A172 (cell line): Measurements from ENCODE around the gene KMT2C. TPM values are rescaled to one million over a fixed set of nuclear protein-coding genes. Genes with fewer than 3 reads are reported as not detected.

Experiments used
- DNase-seq: peaks from one replicate; pipeline ENCODE4 v3.0.0-alpha.2; 2015; ENCODE audit warnings: low spot score
- total RNA-seq: library from RNA; depleted of rRNA; stranded (reverse); fragments of >200 nt; shearing (Covaris generic); gene quantifications from 2 replicates; pipeline ENCODE4 v1.2.3, GENCODE V29; 2014

KMT2C gene
- total RNA-seq, 1 experiment from 2014 or later: 9.5 TPM

- no peak for DNase-seq
These were observed 232.7 kb downstream of the KMT2C start for GRCh38 chr7:152203095-152203494.

- DNase-seq: peak; percentile 1
These were observed 233.7 kb downstream of the KMT2C start for GRCh38 chr7:152202056-152202455.

- no peak for DNase-seq
These were observed 235.4 kb downstream of the KMT2C start for GRCh38 chr7:152200395-152200794.

- no peak for DNase-seq
These were observed 239.4 kb downstream of the KMT2C start for GRCh38 chr7:152196391-152196790.

DNA sequence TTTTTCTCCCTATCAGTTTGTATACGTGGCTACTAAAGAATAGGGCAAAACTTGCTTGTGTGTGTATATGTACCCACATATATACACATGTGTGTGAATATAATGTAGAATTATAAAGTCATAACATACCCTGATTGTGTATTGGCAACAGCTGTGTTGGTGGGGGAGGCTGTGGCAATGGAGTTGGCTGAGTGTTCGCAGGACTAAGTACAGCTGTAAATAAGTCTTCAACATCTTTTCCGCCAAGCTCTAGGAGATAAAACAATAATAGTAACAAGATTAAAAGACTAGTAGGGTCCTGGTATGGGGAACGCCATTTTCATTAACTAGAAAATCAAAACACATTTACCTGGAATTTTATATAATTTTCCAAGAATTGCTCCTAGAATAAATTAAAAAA is 241.9 kb downstream of the KMT2C start:
- no peak for DNase-seq

GRCh38 chr7:152189061-152189460 is 246.7 kb downstream of the KMT2C start:
- DNase-seq: no peak

DNA sequence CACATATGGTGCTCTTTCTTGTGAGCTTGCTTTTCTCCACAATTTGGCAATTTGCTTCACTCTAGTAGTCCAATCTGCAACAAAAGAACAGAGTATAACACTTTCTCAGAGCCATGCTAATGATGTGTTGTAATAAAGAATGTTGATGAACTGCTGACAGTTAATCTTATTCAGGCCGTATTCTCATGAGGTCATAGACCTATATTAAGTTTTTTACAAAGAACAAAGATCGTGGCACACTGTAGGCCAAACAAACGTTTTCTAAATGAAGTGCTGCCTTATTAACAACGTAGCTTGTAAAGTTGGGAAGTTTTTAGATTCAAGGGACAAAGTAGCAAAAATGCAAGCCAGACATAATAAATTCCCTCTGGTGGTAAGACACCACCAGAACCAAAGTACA is 250.2 kb downstream of the KMT2C start:
- no peak for DNase-seq

- DNase-seq: no peak
These were observed 255.2 kb downstream of the KMT2C start for GRCh38 chr7:152180587-152180986.

- DNase-seq: no peak
These were observed 255.8 kb downstream of the KMT2C start for GRCh38 chr7:152180048-152180447.

DNA sequence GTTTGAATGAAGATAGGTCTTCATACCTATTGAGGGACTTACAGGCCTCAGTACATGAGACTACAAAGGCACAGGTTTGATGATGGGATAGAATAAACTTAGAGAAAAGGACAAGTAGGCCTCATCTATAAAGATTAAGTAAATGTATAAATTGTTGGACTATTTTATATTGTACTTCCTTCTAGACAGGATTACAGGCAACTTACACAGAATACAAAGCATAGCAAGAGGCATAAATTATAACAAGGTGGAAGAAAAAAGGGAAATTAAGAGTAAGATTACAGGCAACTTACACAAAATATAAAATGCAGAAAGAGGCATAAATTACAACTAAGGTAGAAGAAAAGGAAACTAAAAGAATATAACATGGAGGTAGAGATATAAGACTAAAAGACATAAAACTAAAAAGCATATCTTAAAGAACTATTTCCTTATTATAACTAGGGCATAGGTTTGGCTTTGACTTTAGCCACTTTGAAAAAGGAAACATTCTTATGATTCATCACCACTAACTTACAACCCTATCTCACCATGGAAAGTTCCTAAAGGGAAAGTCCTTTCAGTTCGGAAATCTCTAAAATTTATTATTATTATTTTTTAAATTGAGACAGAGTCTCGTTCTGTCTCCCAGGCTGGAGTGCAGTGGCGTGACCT is 257.3 kb downstream of the KMT2C start:
- DNase-seq: no peak

DNA sequence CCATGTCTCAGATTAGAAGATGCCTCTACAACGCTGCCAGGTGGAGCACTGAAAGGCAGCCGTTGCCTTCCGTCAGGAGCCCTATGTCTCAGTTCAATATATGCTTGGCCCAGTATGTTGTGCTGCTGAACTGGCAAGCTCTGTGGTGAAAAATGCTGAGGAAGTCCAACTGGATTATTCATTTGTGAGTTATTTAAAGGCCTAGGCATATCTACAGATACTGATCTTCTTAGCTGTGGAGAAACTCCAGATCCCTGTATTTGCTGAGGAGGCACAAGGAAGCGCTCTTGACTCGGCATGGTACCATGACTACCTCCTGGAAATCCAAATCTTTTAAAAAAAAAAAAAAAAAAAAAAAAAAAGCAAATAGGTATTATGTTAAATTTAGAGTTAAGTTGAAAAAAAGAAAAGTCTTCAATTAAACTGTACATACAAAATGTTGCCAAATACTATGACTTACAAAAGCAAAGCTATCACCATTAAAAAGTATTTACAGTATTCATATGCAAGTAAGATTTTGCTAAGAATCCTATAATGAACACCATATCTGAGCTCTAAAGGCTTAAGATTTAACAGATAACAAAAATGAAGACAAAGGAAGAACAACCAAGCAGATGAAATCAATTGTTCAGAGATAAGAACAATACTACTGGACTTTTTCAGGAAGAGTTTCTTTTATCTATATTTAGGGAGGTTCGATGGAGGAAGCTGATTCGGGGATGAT is 258.0 kb downstream of the KMT2C start:
- no peak for DNase-seq

- DNase-seq: no peak
These were observed 259.0 kb downstream of the KMT2C start for GRCh38 chr7:152176797-152177196.

GRCh38 chr7:152173372-152174070 is 262.3 kb downstream of the KMT2C start:
- no peak for DNase-seq

DNA sequence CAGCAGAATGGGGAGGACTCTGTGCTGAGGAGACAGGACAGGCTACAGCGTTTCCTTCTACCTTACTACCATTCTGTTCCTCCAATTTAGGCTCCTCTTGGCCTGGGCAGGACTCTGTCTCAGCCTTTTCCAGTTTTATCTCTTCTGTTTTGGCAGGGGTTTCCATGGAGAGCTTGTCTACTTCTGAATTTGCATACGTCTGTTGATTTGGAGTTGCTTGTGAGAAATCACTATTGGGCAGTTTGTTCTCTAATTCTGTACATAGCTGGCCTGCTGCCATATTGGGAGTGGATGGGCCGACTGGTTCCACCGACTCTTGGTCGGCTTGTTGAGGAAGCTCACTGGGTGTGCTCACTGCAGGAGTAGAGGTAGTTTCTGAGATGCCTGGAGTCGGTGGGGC is 273.5 kb downstream of the KMT2C start:
- no peak for DNase-seq

- DNase-seq: no peak
These were observed 274.6 kb downstream of the KMT2C start for GRCh38 chr7:152161171-152161570.

DNA sequence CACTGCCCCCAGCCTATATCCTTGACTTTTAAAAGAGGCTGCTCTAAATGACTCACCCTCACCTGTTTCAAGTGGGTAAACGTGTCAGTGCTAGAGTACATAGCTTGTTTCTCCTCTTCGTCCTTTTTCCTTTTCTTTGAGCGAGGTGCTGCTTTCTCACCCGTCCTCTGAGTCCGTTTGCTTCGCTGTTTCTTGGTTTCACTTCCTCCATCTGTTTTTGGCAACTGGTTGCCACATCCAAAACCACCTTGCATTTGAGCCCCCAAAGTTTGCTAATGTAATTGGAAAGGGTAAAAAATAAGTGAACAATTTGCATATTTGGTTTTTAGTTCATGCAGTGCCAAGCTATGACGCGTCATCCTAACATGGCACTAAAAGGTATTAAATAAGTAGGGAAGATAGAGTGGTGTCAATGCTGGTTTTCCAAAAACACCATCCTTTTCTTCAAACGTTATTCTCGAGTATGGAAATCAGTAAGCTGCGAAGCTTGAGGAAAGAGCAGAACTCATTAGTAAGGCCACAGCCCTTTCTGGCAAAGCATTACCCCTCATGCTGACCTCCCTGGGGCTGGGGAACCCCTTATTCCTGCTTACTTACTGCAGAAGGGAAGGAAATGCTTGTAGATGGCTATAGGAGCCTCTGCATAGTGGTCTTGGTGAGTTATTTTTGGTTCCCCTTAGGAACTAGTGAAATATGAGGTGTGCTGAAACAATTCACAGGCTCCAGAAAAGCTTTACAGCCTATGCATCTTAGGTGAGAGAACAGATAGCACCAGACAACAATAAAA is 276.8 kb downstream of the KMT2C start:
- DNase-seq: no peak

DNA sequence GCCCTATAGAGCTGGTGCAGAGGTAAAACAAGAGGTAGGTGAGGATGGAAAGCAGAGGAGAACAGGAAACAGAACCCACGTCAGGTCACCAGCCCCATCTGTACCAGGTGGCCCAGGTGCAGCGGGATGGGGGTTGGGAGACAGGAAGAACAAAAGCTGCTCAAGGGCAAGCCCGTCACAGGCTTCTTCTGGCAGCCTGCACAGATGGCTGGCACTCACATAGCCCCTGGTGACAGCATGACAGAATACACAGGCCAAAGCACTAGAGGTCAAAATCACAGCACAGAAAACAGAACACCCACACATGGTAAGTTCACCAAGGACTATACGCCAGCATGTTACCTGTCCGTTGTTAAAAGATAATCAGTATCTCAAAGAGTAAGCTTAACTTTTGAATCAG is 283.5 kb downstream of the KMT2C start:
- DNase-seq: no peak

DNA sequence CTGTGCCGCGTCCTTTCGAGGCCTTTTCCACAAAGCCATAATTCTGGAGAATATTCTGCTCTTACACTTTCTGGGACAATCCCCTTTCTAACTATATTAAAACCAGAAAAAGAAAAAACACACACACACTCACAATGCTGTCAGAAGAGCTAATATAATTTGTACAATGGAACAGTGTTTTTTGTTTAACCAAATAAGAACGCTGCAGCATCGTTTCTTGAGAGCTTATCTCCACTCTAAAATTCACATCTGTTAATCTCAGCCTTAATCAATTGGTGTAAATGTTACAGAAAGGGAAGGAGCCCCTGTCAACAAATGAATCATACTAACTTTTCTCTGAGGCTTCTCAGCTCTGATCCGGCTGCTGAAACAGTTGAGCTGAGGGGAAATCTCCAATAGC is 286.4 kb downstream of the KMT2C start:
- DNase-seq: no peak

GRCh38 chr7:152148706-152149105 is 287.1 kb downstream of the KMT2C start:
- DNase-seq: no peak

DNA sequence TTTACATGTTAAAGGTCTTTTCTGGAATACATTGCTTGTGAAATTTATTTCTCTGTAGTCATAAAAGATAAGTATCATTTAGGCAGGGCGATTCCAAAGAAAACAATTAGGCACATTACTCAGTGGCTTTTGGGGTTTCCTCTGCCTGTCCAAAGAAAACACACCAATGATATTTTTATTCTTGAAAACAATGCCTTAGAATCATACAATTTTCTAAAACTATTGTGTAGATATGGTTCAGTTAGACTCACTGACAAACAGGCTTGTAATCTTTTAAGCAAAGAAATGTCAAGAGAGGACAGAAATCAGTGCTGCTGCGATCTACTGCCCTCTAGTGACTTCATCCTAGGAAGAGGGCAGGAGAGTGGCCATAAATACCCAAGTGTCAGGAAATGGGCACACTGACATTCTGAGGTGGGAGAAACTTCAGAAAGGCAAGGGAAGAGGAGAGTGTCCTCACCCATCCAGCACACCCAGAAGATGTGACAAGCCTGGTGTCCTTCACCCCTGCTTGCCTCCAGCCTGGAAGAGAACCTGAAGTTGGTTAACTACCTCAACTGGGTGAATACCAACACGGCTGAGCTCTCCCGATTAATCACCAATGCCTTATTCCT is 289.8 kb downstream of the KMT2C start:
- DNase-seq: peak; percentile 59

DNA sequence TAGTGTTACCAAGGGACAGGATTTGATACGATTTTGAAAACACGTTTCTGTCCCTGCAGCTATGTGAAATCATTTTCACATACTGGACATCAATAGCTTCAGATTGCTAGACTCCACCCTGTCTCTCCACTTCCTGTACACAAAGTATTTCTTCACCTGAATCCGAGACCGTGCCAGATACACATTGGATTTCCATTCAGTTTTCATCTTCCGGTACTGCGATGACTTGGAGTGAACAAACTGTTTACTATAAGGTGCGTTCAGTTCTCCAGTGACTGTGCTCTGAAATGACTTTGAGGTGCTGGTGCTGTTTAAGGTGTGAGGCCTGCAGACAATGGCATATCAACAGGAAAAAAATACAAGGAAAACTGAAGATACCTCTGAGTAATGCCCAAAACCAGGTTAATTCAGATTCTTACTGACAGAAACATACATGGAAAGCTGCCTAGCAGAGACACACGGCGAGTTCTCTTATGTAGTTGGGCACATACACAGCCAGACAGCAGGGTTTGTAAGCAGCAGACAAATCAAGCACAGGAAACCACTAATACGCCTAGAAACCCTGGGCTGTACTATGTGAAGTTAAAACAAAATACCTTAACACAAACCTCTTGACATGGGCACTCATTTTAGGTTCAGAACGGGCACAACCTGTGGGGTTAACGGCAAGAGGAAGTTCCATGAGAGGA is 291.1 kb downstream of the KMT2C start:
- no peak for DNase-seq
